Measurements from ENCODE around the gene UTP18.
"Not testable (repeated sequence)": the region's sequence is repeated elsewhere in the genome, so short reads cannot be mapped to it uniquely, and the experiment has no call there.

The UTP18 gene

GRCh38 chr17:51260237-51261023 is at the start of gene UTP18:
Gene UTP18 (plus strand): TSS chr17:51260546. CDS start chr17:51260585, 39 bp downstream.
- peak; percentile 97 for DNase-seq

GRCh38 chr17:51214920-51215319 is 45.4 kb upstream of the UTP18 start:
- DNase-seq, result no peak

- DNase-seq, result no peak
These were observed 42.4 kb upstream of the UTP18 start for GRCh38 chr17:51217946-51218345.

GRCh38 chr17:51221322-51221721 is 39.0 kb upstream of the UTP18 start:
- no peak for DNase-seq

GRCh38 chr17:51224402-51225262 is 35.7 kb upstream of the UTP18 start:
- no peak for DNase-seq

- not testable (repeated sequence) for DNase-seq
These were observed 34.8 kb upstream of the UTP18 start for GRCh38 chr17:51225523-51225922.

- DNase-seq, result no peak
These were observed 32.2 kb upstream of the UTP18 start for GRCh38 chr17:51228161-51228560.

- no peak for DNase-seq
These were observed 30.5 kb upstream of the UTP18 start for GRCh38 chr17:51229889-51230288.

- DNase-seq, result no peak
These were observed 30.0 kb upstream of the UTP18 start for GRCh38 chr17:51230306-51230705.

- DNase-seq, result no peak
These were observed 28.3 kb upstream of the UTP18 start for GRCh38 chr17:51231999-51232398.

GRCh38 chr17:51234162-51234561 is 26.2 kb upstream of the UTP18 start:
- no peak for DNase-seq

GRCh38 chr17:51238255-51238887 is 22.0 kb upstream of the UTP18 start:
- no peak for DNase-seq

GRCh38 chr17:51240275-51240674 is 20.1 kb upstream of the UTP18 start:
- no peak for DNase-seq

- DNase-seq, result no peak
These were observed 16.3 kb upstream of the UTP18 start for GRCh38 chr17:51244041-51244440.

- no peak for DNase-seq
These were observed 14.8 kb upstream of the UTP18 start for GRCh38 chr17:51245535-51245934.

GRCh38 chr17:51250314-51250840 is 10.0 kb upstream of the UTP18 start:
- no peak for DNase-seq

- DNase-seq, result no peak
These were observed 9.3 kb upstream of the UTP18 start for GRCh38 chr17:51251010-51251409.

GRCh38 chr17:51255673-51256072 is 4.7 kb upstream of the UTP18 start:
- DNase-seq, result no peak

GRCh38 chr17:51256101-51256500 is 4.2 kb upstream of the UTP18 start:
- no peak for DNase-seq

GRCh38 chr17:51257150-51258081 is 2.9 kb upstream of the UTP18 start:
- DNase-seq, result no peak

GRCh38 chr17:51258756-51259563 is 1.4 kb upstream of the UTP18 start:
- no peak for DNase-seq
